ENCODE data around the gene ITIH3.
"Not testable (repeated sequence)": the region's sequence is repeated elsewhere in the genome, so short reads cannot be mapped to it uniquely, and the experiment has no call there.

Gene ITIH3

GRCh38 chr3:52794612-52795099, at the start of gene ITIH3:
ITIH3 (plus strand) TSS chr3:52794796; CDS start chr3:52794804, 8 bp downstream.
- DNase-seq, result no peak

- no peak for DNase-seq
Observed at GRCh38 chr3:52752045-52752660, 42.4 kb upstream of the ITIH3 start.

- DNase-seq, result no peak
Observed at GRCh38 chr3:52754373-52754772, 40.2 kb upstream of the ITIH3 start.

- no peak for DNase-seq
Observed at GRCh38 chr3:52756141-52756540, 38.5 kb upstream of the ITIH3 start.

- DNase-seq, result no peak
Observed at GRCh38 chr3:52763466-52763865, 31.1 kb upstream of the ITIH3 start.

GRCh38 chr3:52769786-52770455, 24.7 kb upstream of the ITIH3 start:
- DNase-seq, result no peak

GRCh38 chr3:52770496-52771333, 23.9 kb upstream of the ITIH3 start, which contains the start of gene NEK4:
NEK4 (minus strand) TSS chr3:52770940; CDS start chr3:52770746, 194 bp downstream.
- DNase-seq, result peak; percentile 88

- DNase-seq, result no peak
Observed at GRCh38 chr3:52771334-52771681, 23.3 kb upstream of the ITIH3 start.

GRCh38 chr3:52771702-52772101, 22.9 kb upstream of the ITIH3 start:
- DNase-seq, result no peak

- no peak for DNase-seq
Observed at GRCh38 chr3:52773361-52774065, 21.1 kb upstream of the ITIH3 start.

GRCh38 chr3:52774066-52774713, 20.4 kb upstream of the ITIH3 start:
- DNase-seq, result no peak

GRCh38 chr3:52774901-52775864, 19.4 kb upstream of the ITIH3 start:
- no peak for DNase-seq

GRCh38 chr3:52775877-52776276, 18.7 kb upstream of the ITIH3 start:
- DNase-seq, result no peak

- DNase-seq, result not testable (repeated sequence)
Observed at GRCh38 chr3:52776486-52776885, 18.1 kb upstream of the ITIH3 start.

- DNase-seq, result no peak
Observed at GRCh38 chr3:52777127-52777958, 17.3 kb upstream of the ITIH3 start, which contains the start of gene ITIH1. ITIH1 (plus strand) TSS chr3:52777599; CDS start chr3:52777616, 17 bp downstream.

- DNase-seq, result no peak
Observed at GRCh38 chr3:52777959-52778805, 16.4 kb upstream of the ITIH3 start.

GRCh38 chr3:52779011-52779836, 15.4 kb upstream of the ITIH3 start:
- DNase-seq, result no peak
